Body of pancreas (tissue), 4 donors: ENCODE measurements around the gene C22orf42. TPM values are rescaled to one million over a fixed set of nuclear protein-coding genes. Genes with fewer than 3 reads are reported as not detected.
"Not testable (repeated sequence)": the region's sequence is repeated elsewhere in the genome, so short reads cannot be mapped to it uniquely, and the experiment has no call there.

Source experiments
- ATAC-seq: fragments of 150-250 bp; one replicate; pipeline ENCODE4 v1.9.1; 2016
- DNase-seq, 4 donors: peaks; one replicate each; pipeline ENCODE4 v3.0.0-alpha.2; 2019
- H3K27ac ChIP-seq, 4 donors: fragments of 200-600 bp; sonication (generic); 1 replicate in 3 of 4; 2 replicates in 1 of 4; pipeline versions ENCODE4 v1.5.1 to v1.6.1; 2016 to 2019; ENCODE audit warnings: mild to moderate bottlenecking in 1 of 4, mixed read lengths in 1 of 4, moderate library complexity in 1 of 4
- H3K27me3 ChIP-seq, 2 donors: fragments of 200-600 bp; sonication (generic); one replicate each; pipeline ENCODE4 v1.6.0; 2016; ENCODE audit warnings: mild to moderate bottlenecking in 1 of 2
- H3K36me3 ChIP-seq, 2 donors: fragments of 200-600 bp; sonication (generic); replicated peaks in 1 of 2; 2 replicates each; pipeline ENCODE4 v1.5.1; 2016; ENCODE audit warnings: low read depth in 2 of 2; ENCODE audit not compliant: insufficient read depth in 1 of 2
- H3K4me1 ChIP-seq: fragments of 200-600 bp; sonication (generic); one replicate; pipeline ENCODE4 v1.6.0; 2016
- H3K4me3 ChIP-seq, 2 donors: fragments of 200-600 bp; sonication (generic); 1 replicate in 1 of 2; 2 replicates in 1 of 2; pipeline ENCODE4 v1.5.1; 2016 to 2019
- H3K9me3 ChIP-seq, 3 donors: fragments of 200-600 bp; sonication (generic); 1 replicate in 2 of 3; 2 replicates in 1 of 3; pipeline ENCODE4 v1.5.1; 2016
- CTCF ChIP-seq, 7 experiments: fragments of 450-650 bp in 4 of 7; fragments of 200-600 bp in 3 of 7; sonication (generic) in 3 of 7; IDR thresholded peaks; one replicate each; pipeline ENCODE4 v1.5.1; 2016 to 2019; ENCODE audit warnings: antibody characterized with exemption in 7 of 7
- POLR2A ChIP-seq, 3 donors: fragments of 450-650 bp; IDR thresholded peaks; one replicate each; pipeline ENCODE4 v1.6.1; 2016; ENCODE audit warnings: antibody characterized with exemption in 3 of 3, mild to moderate bottlenecking in 2 of 3
- WGBS, 2 donors: methylation state at CpG; one replicate each; pipeline ENCODE4 v1.1.5; 2017; 5-methylcytosine and 5-hydroxymethylcytosine counted together
- intact Hi-C: fragments of 100-400 bp; cut with DNase I; formaldehyde crosslinking; loops from one replicate; pipeline ENCODE4 v1.15.1; 2023
- total RNA-seq, 2 donors: library from RNA; depleted of rRNA; stranded (reverse); fragments of >200 nt; gene quantifications; one replicate each; pipeline ENCODE4 v1.1.0, GENCODE V29; 2016

Gene C22orf42
- total RNA-seq, 2 donors from 2014 or later = 1.6 to 4.0 TPM

GRCh38 chr22:32175115-32175514 is 16.0 kb upstream of the C22orf42 start:
- Histone ChIP-seq H3K9me3 (no peaks in the 10 kb centered on the region), H3K27me3 (no peaks in the 10 kb centered on the region), H3K4me1 (peaks cover 7% of the 10 kb centered on the region), H3K4me3 (no peak overlapping the region), H3K27ac (no peak overlapping the region), H3K36me3 (no peaks in the 10 kb centered on the region)
- DNase-seq (no peak), ATAC-seq (no peak)
- WGBS, 2 donors = 64 to 70% methylated on average over 11 of the region's 11 CpGs
- TF ChIP-seq POLR2A (IDR thresholded peaks at IDR 0.05) (no peak), CTCF (IDR thresholded peaks at IDR 0.05) (no peak)
- intact Hi-C loops = no loop called here

GRCh38 chr22:32165681-32166080 is 6.6 kb upstream of the C22orf42 start:
- Histone ChIP-seq H3K36me3 (no peaks in the 10 kb centered on the region), H3K9me3 (no peaks in the 10 kb centered on the region), H3K4me3 (no peak overlapping the region), H3K4me1 (no peaks in the 10 kb centered on the region), H3K27ac (no peak overlapping the region), H3K27me3 (no peaks in the 10 kb centered on the region)
- no peak for TF ChIP-seq POLR2A (IDR thresholded peaks at IDR 0.05)
- no peak for TF ChIP-seq CTCF (IDR thresholded peaks at IDR 0.05)
- no peak for ATAC-seq
- WGBS, 2 donors = 64 to 69% methylated on average over 6 of the region's 6 CpGs
- intact Hi-C loops = no loop called here
- no peak for DNase-seq

- no peaks in the 10 kb centered on the region for H3K36me3 ChIP-seq
- H3K4me1 ChIP-seq = no peaks in the 10 kb centered on the region
- no peak overlapping the region for H3K4me3 ChIP-seq
- no peak for DNase-seq
- H3K9me3 ChIP-seq = no peaks in the 10 kb centered on the region
- WGBS, 2 donors = 37 to 39% methylated on average over 6 of the region's 6 CpGs
- intact Hi-C loops = no loop called here
- TF ChIP-seq CTCF (IDR thresholded peaks at IDR 0.05) (no peak), POLR2A (IDR thresholded peaks at IDR 0.05) (no peak)
- H3K27me3 ChIP-seq = no peaks in the 10 kb centered on the region
- H3K27ac ChIP-seq = no peak overlapping the region
- ATAC-seq = no peak
Measured at GRCh38 chr22:32164075-32164860, 5.2 kb upstream of the C22orf42 start.

- H3K36me3 ChIP-seq, H3K27me3 ChIP-seq, DNase-seq, H3K27ac ChIP-seq, H3K4me3 ChIP-seq, H3K4me1 ChIP-seq, H3K9me3 ChIP-seq, intact Hi-C loops, ATAC-seq: not testable (repeated sequence)
- 58 to 66% methylated on average over 5 of the region's 5 CpGs for WGBS, 2 donors
Measured at GRCh38 chr22:32160411-32160810, 1.3 kb upstream of the C22orf42 start.

GRCh38 chr22:32157632-32158031 is 1.5 kb downstream of the C22orf42 start:
- H3K27me3 ChIP-seq, H3K4me1 ChIP-seq, H3K27ac ChIP-seq, H3K9me3 ChIP-seq, DNase-seq, intact Hi-C loops, H3K4me3 ChIP-seq, H3K36me3 ChIP-seq, ATAC-seq: not testable (repeated sequence)
- WGBS, 2 donors = 35 to 64% methylated on average over 5 of the region's 5 CpGs

GRCh38 chr22:32154727-32155126 is 4.4 kb downstream of the C22orf42 start:
- intact Hi-C loops = not testable (repeated sequence)

GRCh38 chr22:32151641-32152040 is 7.5 kb downstream of the C22orf42 start:
- H3K27ac ChIP-seq, H3K27me3 ChIP-seq, H3K4me3 ChIP-seq, ATAC-seq, intact Hi-C loops, H3K36me3 ChIP-seq, H3K4me1 ChIP-seq, DNase-seq, H3K9me3 ChIP-seq: not testable (repeated sequence)
- WGBS, 2 donors = 51 to 63% methylated on average over 6 of the region's 6 CpGs

More at GRCh38 chr22:32154727-32155126, 4.4 kb downstream of the C22orf42 start:
- not testable (repeated sequence) for H3K27ac ChIP-seq, DNase-seq, H3K36me3 ChIP-seq, H3K4me3 ChIP-seq, ATAC-seq, H3K27me3 ChIP-seq, H3K9me3 ChIP-seq, H3K4me1 ChIP-seq
- WGBS, 2 donors = 56 to 61% methylated on average over 3 to 4 of the region's 4 CpGs

GRCh38 chr22:32150647-32151046 is 8.5 kb downstream of the C22orf42 start:
- not testable (repeated sequence) for ATAC-seq

GRCh38 chr22:32148372-32148771 is 10.7 kb downstream of the C22orf42 start:
- H3K36me3 ChIP-seq, H3K4me1 ChIP-seq, intact Hi-C loops, H3K9me3 ChIP-seq, ATAC-seq, H3K4me3 ChIP-seq, H3K27me3 ChIP-seq, H3K27ac ChIP-seq, DNase-seq: not testable (repeated sequence)
- 78 to 87% methylated on average over 4 of the region's 4 CpGs for WGBS, 2 donors

More at GRCh38 chr22:32150647-32151046, 8.5 kb downstream of the C22orf42 start:
- H3K36me3 ChIP-seq, H3K4me3 ChIP-seq, H3K27me3 ChIP-seq, H3K27ac ChIP-seq, DNase-seq, H3K9me3 ChIP-seq, intact Hi-C loops, H3K4me1 ChIP-seq: not testable (repeated sequence)
- 44 to 45% methylated on average over 7 of the region's 7 CpGs for WGBS, 2 donors
